HEK293 (cell line): ENCODE data around the gene ACSF2.

Source experiments
- CTCF ChIA-PET: fragments of 350-600 bp; formaldehyde crosslinking; extraction: SDS; loops from one replicate; lab custom pipeline; 2021; ENCODE audit warnings: antibody characterized with exemption; lab: Yijun Ruan, JAX
- POLR2A ChIA-PET: fragments of 300-600 bp; formaldehyde crosslinking; extraction: SDS; loops from one replicate; lab custom pipeline; 2020; ENCODE audit warnings: antibody characterized with exemption, inconsistent platforms; lab: Yijun Ruan, JAX
- H3K27ac ChIP-seq: fragments of 200-500 bp; sonication (Bioruptor generic); 2 replicates; pipeline ENCODE4 v1.5.1; 2014; ENCODE audit warnings: low read depth, low read length, control low read depth, inconsistent platforms; ENCODE audit errors: extremely low read depth
- H3K36me3 ChIP-seq, 2 experiments: fragments of 200-500 bp in 1 of 2; sonication (Bioruptor generic) in 1 of 2; 1 replicate in 1 of 2; 2 replicates in 1 of 2; pipeline ENCODE4 v1.5.1; 2014 to 2017; ENCODE audit warnings: inconsistent platforms in 2 of 2, low read length in 2 of 2; ENCODE audit not compliant: control insufficient read depth in 2 of 2, insufficient read depth in 1 of 2
- H3K4me1 ChIP-seq: fragments of 200-500 bp; sonication (Bioruptor generic); 2 replicates; pipeline ENCODE4 v1.5.1; 2014; ENCODE audit warnings: mild to moderate bottlenecking, low read length, inconsistent platforms; ENCODE audit not compliant: control insufficient read depth, insufficient read depth
- H3K4me3 ChIP-seq: 2 replicates; pipeline ENCODE4 v1.5.1; 2011; ENCODE audit warnings: low read depth, mild to moderate bottlenecking, control low read depth, low read length, moderate library complexity
- H3K9me3 ChIP-seq: fragments of 200-500 bp; sonication (Bioruptor generic); 2 replicates; pipeline ENCODE4 v1.5.1; 2014; ENCODE audit warnings: low read depth, low read length, inconsistent platforms; ENCODE audit not compliant: control insufficient read depth, insufficient read depth
- BCL6B ChIP-seq: fragments of 450-650 bp; formaldehyde crosslinking; IDR thresholded peaks from 2 replicates; pipeline ENCODE4 v1.5.1; 2017; ENCODE audit warnings: missing biosample characterization, missing genetic modification characterization
- HIC1 ChIP-seq: fragments of 450-650 bp; formaldehyde crosslinking; IDR thresholded peaks from 2 replicates; pipeline ENCODE4 v1.5.1; 2016; ENCODE audit warnings: missing biosample characterization, missing genetic modification characterization
- INSM2 ChIP-seq: fragments of 450-650 bp; formaldehyde crosslinking; IDR thresholded peaks from 2 replicates; pipeline ENCODE4 v1.5.1; 2016; ENCODE audit warnings: missing biosample characterization, missing genetic modification characterization
- ZBTB7A ChIP-seq: fragments of 450-650 bp; formaldehyde crosslinking; IDR thresholded peaks from 2 replicates; pipeline ENCODE4 v1.5.1; 2016; ENCODE audit warnings: low read depth, missing biosample characterization, missing genetic modification characterization
- ZNF16 ChIP-seq: fragments of 450-650 bp; formaldehyde crosslinking; IDR thresholded peaks from 2 replicates; pipeline ENCODE4 v1.5.1; 2016; ENCODE audit warnings: low read depth, missing biosample characterization, missing genetic modification characterization
- ZNF2 ChIP-seq: fragments of 450-650 bp; formaldehyde crosslinking; IDR thresholded peaks from 2 replicates; pipeline ENCODE4 v1.5.1; 2016; ENCODE audit warnings: missing biosample characterization, missing genetic modification characterization
- ZNF202 ChIP-seq: fragments of 450-650 bp; formaldehyde crosslinking; IDR thresholded peaks from 2 replicates; pipeline ENCODE4 v1.5.1; 2016; ENCODE audit warnings: missing biosample characterization, missing genetic modification characterization, borderline replicate concordance
- ZNF221 ChIP-seq: fragments of 450-650 bp; formaldehyde crosslinking; IDR thresholded peaks from 2 replicates; pipeline ENCODE4 v1.5.1; 2017; ENCODE audit warnings: missing biosample characterization, missing genetic modification characterization, borderline replicate concordance
- ZNF24 ChIP-seq: fragments of 450-650 bp; formaldehyde crosslinking; IDR thresholded peaks from 2 replicates; pipeline ENCODE4 v1.5.1; 2016; ENCODE audit warnings: missing biosample characterization, missing genetic modification characterization
- ZNF26 ChIP-seq: fragments of 450-650 bp; formaldehyde crosslinking; IDR thresholded peaks from 2 replicates; pipeline ENCODE4 v1.5.1; 2016; ENCODE audit warnings: missing biosample characterization, missing genetic modification characterization
- ZNF311 ChIP-seq: fragments of 450-650 bp; formaldehyde crosslinking; IDR thresholded peaks from 2 replicates; pipeline ENCODE4 v1.5.1; 2017; ENCODE audit warnings: missing biosample characterization, missing genetic modification characterization, borderline replicate concordance
- ZNF350 ChIP-seq: fragments of 450-650 bp; formaldehyde crosslinking; IDR thresholded peaks from 2 replicates; pipeline ENCODE4 v1.5.0; 2017; ENCODE audit warnings: missing biosample characterization, mild to moderate bottlenecking, missing genetic modification characterization
- ZNF354C ChIP-seq: fragments of 450-650 bp; formaldehyde crosslinking; IDR thresholded peaks from 2 replicates; pipeline ENCODE4 v1.5.1; 2016; ENCODE audit warnings: missing biosample characterization, missing genetic modification characterization, low read depth, borderline replicate concordance
- ZNF398 ChIP-seq: fragments of 450-650 bp; formaldehyde crosslinking; IDR thresholded peaks from 2 replicates; pipeline ENCODE4 v1.5.1; 2017; ENCODE audit warnings: missing biosample characterization, missing genetic modification characterization
- ZNF518A ChIP-seq: fragments of 450-650 bp; formaldehyde crosslinking; conservative IDR thresholded peaks from 2 replicates; pipeline ENCODE4 v1.5.1; 2016; ENCODE audit warnings: low read depth, missing biosample characterization, missing genetic modification characterization
- ZNF548 ChIP-seq: fragments of 450-650 bp; formaldehyde crosslinking; IDR thresholded peaks from 2 replicates; pipeline ENCODE4 v1.5.1; 2016; ENCODE audit warnings: missing biosample characterization, missing genetic modification characterization
- ZNF549 ChIP-seq: fragments of 450-650 bp; IDR thresholded peaks from 2 replicates; pipeline ENCODE4 v1.5.1; 2018; ENCODE audit warnings: missing biosample characterization, missing genetic modification characterization, mild to moderate bottlenecking, inconsistent platforms, moderate library complexity
- ZNF555 ChIP-seq: fragments of 450-650 bp; formaldehyde crosslinking; conservative IDR thresholded peaks from 2 replicates; pipeline ENCODE4 v1.5.1; 2017; ENCODE audit warnings: missing biosample characterization, mild to moderate bottlenecking, missing genetic modification characterization, inconsistent platforms
- ZNF704 ChIP-seq: fragments of 450-650 bp; formaldehyde crosslinking; IDR thresholded peaks from 2 replicates; pipeline ENCODE4 v1.5.1; 2016; ENCODE audit warnings: missing biosample characterization, missing genetic modification characterization
- ZNF707 ChIP-seq: fragments of 450-650 bp; formaldehyde crosslinking; IDR thresholded peaks from 2 replicates; pipeline ENCODE4 v1.5.1; 2016; ENCODE audit warnings: missing biosample characterization, missing genetic modification characterization

ACSF2 gene

GRCh38 chr17:50397111-50397918 is 28.7 kb upstream of the ACSF2 start, which contains the start of gene LRRC59:
LRRC59 (minus strand) TSS chr17:50397523; CDS start chr17:50397317, 206 bp downstream.
- Histone ChIP-seq H3K36me3 (peaks cover 31 to 33% of the 10 kb centered on the region in 2 experiments), H3K4me1 (peaks cover 9% of the 10 kb centered on the region), H3K9me3 (no peaks in the 10 kb centered on the region), H3K27ac (peak within 1 kb of the TSS; percentile 81), H3K4me3 (peak within 1 kb of the TSS; percentile 74)
- CTCF ChIA-PET: interaction anchor here (0.5 to 5.0 kb wide), 48 partner anchors 9 to 765 kb away, joined by 3 to 71 read pairs (median 6); partner anchors contain the start of genes ACSF2, EME1, MRPL27 and RSAD1
- POLR2A ChIA-PET: interaction anchor here (0.5 to 4.8 kb wide), 30 partner anchors 9 to 469 kb away, joined by 3 to 41 read pairs (median 4); partner anchors contain the start of genes ACSF2, EME1, LUC7L3 and RSAD1
- peak; percentile 99 for TF ChIP-seq HIC1 (tag by site-specific recombination)
- TF ChIP-seq ZNF354C (tag by site-specific recombination): no peak
- TF ChIP-seq ZNF202 (tag by site-specific recombination): no peak
- TF ChIP-seq ZNF350 (tag by site-specific recombination): no peak
- peak; percentile 60; the same call in 1 of the 2 replicates for TF ChIP-seq ZNF518A (tag by site-specific recombination)
- TF ChIP-seq ZNF221: no peak
- no peak for TF ChIP-seq ZNF548 (tag by site-specific recombination)
- peak; percentile 93 for TF ChIP-seq ZNF2
- peak; percentile 47; the same call in 1 of the 2 replicates for TF ChIP-seq ZNF707 (tag by site-specific recombination)
- peak; percentile 86; the same call in 1 of the 2 replicates for TF ChIP-seq ZNF704 (tag by site-specific recombination)
- TF ChIP-seq ZNF26 (tag by site-specific recombination): no peak
- TF ChIP-seq ZBTB7A: peak; percentile 99
- TF ChIP-seq ZNF555: no peak
- peak; percentile 40; the same call in 1 of the 2 replicates for TF ChIP-seq BCL6B
- peak; percentile 94 for TF ChIP-seq ZNF24 (tag by site-specific recombination)
- TF ChIP-seq ZNF311 (tag by site-specific recombination): no peak
- no peak for TF ChIP-seq ZNF16 (tag by site-specific recombination)
- TF ChIP-seq ZNF549 (tag by site-specific recombination): no peak
- TF ChIP-seq INSM2 (tag by site-specific recombination): peak; percentile 91
- TF ChIP-seq ZNF398 (tag by site-specific recombination): peak; percentile 49; the same call in 1 of the 2 replicates
